A673 (cell line): Measurements from ENCODE around the gene TMTC4.

Experiments used
- EZH2 ChIP-seq: fragments of 200-600 bp; sonication (generic); IDR thresholded peaks from 2 replicates; pipeline ENCODE4 v1.6.1; 2017; ENCODE audit warnings: borderline replicate concordance, low read depth, mild to moderate bottlenecking, mixed read lengths, antibody characterized with exemption, low read length; ENCODE audit not compliant: poor library complexity, severe bottlenecking
- TF ChIP-seq, protein P1 (sequence below): fragments of 300-800, 200-600 bp; sonication (generic); conservative IDR thresholded peaks from 2 replicates; pipeline ENCODE4 v1.5.1; 2017; ENCODE audit warnings: low read depth, mild to moderate bottlenecking, antibody characterized with exemption, low read length, moderate library complexity, mixed read lengths

DNA sequence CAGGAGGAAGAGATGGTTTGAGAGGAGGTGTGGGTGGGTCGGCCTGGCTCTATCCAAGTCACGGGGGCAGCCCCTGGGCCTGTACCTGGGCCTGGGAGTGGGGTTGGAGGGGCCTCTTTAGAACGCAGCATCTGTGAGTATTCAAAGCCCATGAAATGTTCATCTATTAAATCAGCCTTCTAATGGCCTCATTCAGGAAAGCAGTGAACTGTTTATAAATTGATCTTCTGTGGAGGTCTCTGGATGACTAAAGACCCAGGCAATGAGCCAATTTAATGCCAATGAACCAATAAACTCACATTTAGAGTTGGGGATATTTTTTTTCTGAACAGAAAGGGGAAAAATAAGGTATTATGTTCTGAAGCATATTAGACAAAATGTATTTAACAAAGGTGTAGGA lies 66.1 kb downstream of the TMTC4 start:
- TF ChIP-seq, protein P1, sequence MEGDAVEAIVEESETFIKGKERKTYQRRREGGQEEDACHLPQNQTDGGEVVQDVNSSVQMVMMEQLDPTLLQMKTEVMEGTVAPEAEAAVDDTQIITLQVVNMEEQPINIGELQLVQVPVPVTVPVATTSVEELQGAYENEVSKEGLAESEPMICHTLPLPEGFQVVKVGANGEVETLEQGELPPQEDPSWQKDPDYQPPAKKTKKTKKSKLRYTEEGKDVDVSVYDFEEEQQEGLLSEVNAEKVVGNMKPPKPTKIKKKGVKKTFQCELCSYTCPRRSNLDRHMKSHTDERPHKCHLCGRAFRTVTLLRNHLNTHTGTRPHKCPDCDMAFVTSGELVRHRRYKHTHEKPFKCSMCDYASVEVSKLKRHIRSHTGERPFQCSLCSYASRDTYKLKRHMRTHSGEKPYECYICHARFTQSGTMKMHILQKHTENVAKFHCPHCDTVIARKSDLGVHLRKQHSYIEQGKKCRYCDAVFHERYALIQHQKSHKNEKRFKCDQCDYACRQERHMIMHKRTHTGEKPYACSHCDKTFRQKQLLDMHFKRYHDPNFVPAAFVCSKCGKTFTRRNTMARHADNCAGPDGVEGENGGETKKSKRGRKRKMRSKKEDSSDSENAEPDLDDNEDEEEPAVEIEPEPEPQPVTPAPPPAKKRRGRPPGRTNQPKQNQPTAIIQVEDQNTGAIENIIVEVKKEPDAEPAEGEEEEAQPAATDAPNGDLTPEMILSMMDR, result no peak
- no peak for TF ChIP-seq EZH2
